ENCODE results near the gene TBC1D21. TPM values are rescaled to one million over a fixed set of nuclear protein-coding genes. Genes with fewer than 3 reads are reported as not detected.

The TBC1D21 gene
- total RNA-seq, 1 experiment from 2014 or later, result not detected

DNA sequence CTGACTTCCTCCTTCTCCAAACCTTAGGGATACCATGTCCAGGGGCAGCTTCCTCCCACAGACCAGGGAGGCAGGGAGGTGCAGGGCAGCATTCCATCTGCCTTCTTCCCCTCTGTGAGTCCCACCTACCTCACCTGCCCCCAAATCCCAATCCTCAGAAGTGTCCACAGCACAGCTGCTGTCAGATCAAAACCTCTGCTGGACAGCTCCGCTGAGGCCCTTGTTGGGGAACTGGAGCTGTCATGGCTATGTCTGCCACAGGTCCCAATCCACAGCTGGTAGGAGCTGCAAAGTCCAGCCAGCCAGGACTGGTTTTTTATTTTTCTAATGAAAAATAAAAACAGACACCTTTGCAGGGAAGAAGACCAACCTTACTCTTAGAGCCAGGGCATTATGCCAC, 40.7 kb upstream of the TBC1D21 start:
- no peak overlapping the region for H3K18ac ChIP-seq (ENCODE audit: insufficient read length, low read depth, low read length)
- Mint-ChIP-seq H3K27me3 (ENCODE audit: low read depth) (peaks cover 22% of the 10 kb centered on the region), H3K27ac (no peak overlapping the region), H3K9me3 (no peaks in the 10 kb centered on the region), H3K4me1 (no peaks in the 10 kb centered on the region; a peak in 1 of 4 replicates), H3K36me3 (ENCODE audit: insufficient read depth in 1 of 3, low read depth in 3 of 3) (no peaks in the 10 kb centered on the region), H3K4me3 (no peak overlapping the region)
- no peak overlapping the region for H3K56ac ChIP-seq (ENCODE audit: insufficient read length, low read depth, low read length)
- H3K14ac ChIP-seq (ENCODE audit: insufficient read depth, low read length), result no peak overlapping the region
- no peak overlapping the region for H2BK5ac ChIP-seq (ENCODE audit: insufficient read length, low read length)
- no CpG with 5 or more reads among the region's 1 CpG for WGBS (ENCODE audit: extremely low coverage, insufficient read length, low lambda C conversion rate)
- no peaks in the 10 kb centered on the region for H3K23me2 ChIP-seq (ENCODE audit: insufficient read length, low read depth, low read length, poor library complexity, severe bottlenecking)
- no peaks in the 10 kb centered on the region for H3K9me3 ChIP-seq (ENCODE audit: control insufficient read depth, low read depth, low read length)
- H2AK5ac ChIP-seq (ENCODE audit: insufficient read length, low read length), result no peak overlapping the region
- H2BK120ac ChIP-seq (ENCODE audit: low read depth, low read length, poor library complexity, severe bottlenecking), result no peak overlapping the region
- TF ChIP-seq, protein P1, sequence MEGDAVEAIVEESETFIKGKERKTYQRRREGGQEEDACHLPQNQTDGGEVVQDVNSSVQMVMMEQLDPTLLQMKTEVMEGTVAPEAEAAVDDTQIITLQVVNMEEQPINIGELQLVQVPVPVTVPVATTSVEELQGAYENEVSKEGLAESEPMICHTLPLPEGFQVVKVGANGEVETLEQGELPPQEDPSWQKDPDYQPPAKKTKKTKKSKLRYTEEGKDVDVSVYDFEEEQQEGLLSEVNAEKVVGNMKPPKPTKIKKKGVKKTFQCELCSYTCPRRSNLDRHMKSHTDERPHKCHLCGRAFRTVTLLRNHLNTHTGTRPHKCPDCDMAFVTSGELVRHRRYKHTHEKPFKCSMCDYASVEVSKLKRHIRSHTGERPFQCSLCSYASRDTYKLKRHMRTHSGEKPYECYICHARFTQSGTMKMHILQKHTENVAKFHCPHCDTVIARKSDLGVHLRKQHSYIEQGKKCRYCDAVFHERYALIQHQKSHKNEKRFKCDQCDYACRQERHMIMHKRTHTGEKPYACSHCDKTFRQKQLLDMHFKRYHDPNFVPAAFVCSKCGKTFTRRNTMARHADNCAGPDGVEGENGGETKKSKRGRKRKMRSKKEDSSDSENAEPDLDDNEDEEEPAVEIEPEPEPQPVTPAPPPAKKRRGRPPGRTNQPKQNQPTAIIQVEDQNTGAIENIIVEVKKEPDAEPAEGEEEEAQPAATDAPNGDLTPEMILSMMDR (conservative IDR thresholded peaks at IDR 0.05), result no peak
- H3K79me2 ChIP-seq (ENCODE audit: insufficient read depth, low read length), result no peaks in the 10 kb centered on the region
- H2BK20ac ChIP-seq (ENCODE audit: low read depth, low read length, poor library complexity, severe bottlenecking), result no peak overlapping the region
- no peak overlapping the region for H3K27ac ChIP-seq (ENCODE audit: insufficient read length, low read depth, low read length)
- H3K23ac ChIP-seq (ENCODE audit: insufficient read length, low read depth, low read length), result no peak overlapping the region
- H3K9ac ChIP-seq (ENCODE audit: extremely low read depth, insufficient read length, low read length), result no peak overlapping the region
- H3K4me1 ChIP-seq (ENCODE audit: insufficient read depth, low read length), result no peaks in the 10 kb centered on the region
- H4K8ac ChIP-seq (replicated peaks; ENCODE audit: insufficient read length, low read depth, low read length), result no peak overlapping the region
- no peak overlapping the region for H4K5ac ChIP-seq (ENCODE audit: insufficient read length, low read depth, low read length)
- H4K20me1 ChIP-seq (ENCODE audit: control insufficient read depth, insufficient read depth, insufficient read length), result peaks cover 3% of the 10 kb centered on the region
- DNase-seq, result no peak
- H3K27me3 ChIP-seq (ENCODE audit: insufficient read depth, low read length), result no peaks in the 10 kb centered on the region
- no peaks in the 10 kb centered on the region for H3K79me1 ChIP-seq (ENCODE audit: insufficient read depth, low read depth, low read length, poor library complexity, severe bottlenecking)
- H4K91ac ChIP-seq (ENCODE audit: insufficient read length, low read depth, low read length), result no peak overlapping the region
- H2BK12ac ChIP-seq (ENCODE audit: insufficient read length, low read depth, low read length), result no peak overlapping the region
- H2AFZ ChIP-seq (ENCODE audit: low read length), result no peak overlapping the region
- H3T11ph ChIP-seq (ENCODE audit: low read length), result no peak overlapping the region
- no peak overlapping the region for H3K4ac ChIP-seq (ENCODE audit: low read depth, low read length)
- H2BK15ac ChIP-seq (ENCODE audit: low read depth, low read length), result no peak overlapping the region
- H3K4me2 ChIP-seq (ENCODE audit: insufficient read depth, insufficient read length, low read length), result no peak overlapping the region

Measured in H9 (cell line).